ENCODE measurements around the gene SYNRG. TPM values are rescaled to one million over a fixed set of nuclear protein-coding genes. Genes with fewer than 3 reads are reported as not detected.
"Not testable (repeated sequence)": the region's sequence is repeated elsewhere in the genome, so short reads cannot be mapped to it uniquely, and the experiment has no call there.

Gene SYNRG
- 10 to 100 TPM; 31.0 to 40.7 (median 38.0) TPM for polyA plus RNA-seq (ENCODE audit: insufficient read depth in 1 of 5, insufficient read length in 5 of 5, low replicate concordance in 1 of 5)
- long read RNA-seq, donor 1, result 0 reads
- long read RNA-seq, donor 2, partial matches to known transcripts, result 0 of 2 reads
- long read RNA-seq, donor 2, other reads (novel, unspliced or antisense), result 0 of 2 reads
- long read RNA-seq, donor 3, result 0 reads
- long read RNA-seq, donor 4, partial matches to known transcripts, result 0 of 2 reads
- long read RNA-seq, donor 4, other reads (novel, unspliced or antisense), result 0 of 2 reads
- long read RNA-seq, donor 5, partial matches to known transcripts, result 5 of 7 reads
- long read RNA-seq, donor 5, other reads (novel, unspliced or antisense), result 0 of 7 reads
- long read RNA-seq, donor 6, partial matches to known transcripts, result 7 of 10 reads
- long read RNA-seq, donor 6, other reads (novel, unspliced or antisense), result 0 of 10 reads
- long read RNA-seq, donor 7, result 0 reads
- long read RNA-seq, donor 8, result 0 reads

GRCh38 chr17:37609170-37610040, at the start of gene SYNRG:
SYNRG (minus strand) TSS chr17:37609418; CDS start chr17:37609355, 63 bp downstream.
- peak; percentile 96 for DNase-seq

GRCh38 chr17:37657202-37657601, 48.0 kb upstream of the SYNRG start:
- DNase-seq, result no peak

DNA sequence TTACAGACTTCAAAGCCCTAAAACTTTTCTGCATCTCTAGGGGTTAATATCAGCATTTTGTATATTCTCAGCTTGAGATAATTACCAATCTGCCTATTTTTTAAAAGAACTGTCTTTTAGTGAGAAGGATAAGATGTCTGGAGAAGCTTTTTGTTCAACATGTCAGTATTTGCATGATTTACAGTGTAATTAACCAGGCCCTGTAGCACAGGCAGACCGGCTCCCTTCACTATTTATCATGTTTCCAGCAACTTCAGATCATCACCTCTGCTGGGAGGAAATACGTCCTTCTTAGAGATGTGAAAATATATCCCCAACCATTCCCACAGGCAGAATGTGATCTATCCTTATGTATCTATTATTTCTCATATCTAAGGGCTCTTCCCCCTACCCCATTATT, 42.6 kb upstream of the SYNRG start:
- no peak for DNase-seq

DNA sequence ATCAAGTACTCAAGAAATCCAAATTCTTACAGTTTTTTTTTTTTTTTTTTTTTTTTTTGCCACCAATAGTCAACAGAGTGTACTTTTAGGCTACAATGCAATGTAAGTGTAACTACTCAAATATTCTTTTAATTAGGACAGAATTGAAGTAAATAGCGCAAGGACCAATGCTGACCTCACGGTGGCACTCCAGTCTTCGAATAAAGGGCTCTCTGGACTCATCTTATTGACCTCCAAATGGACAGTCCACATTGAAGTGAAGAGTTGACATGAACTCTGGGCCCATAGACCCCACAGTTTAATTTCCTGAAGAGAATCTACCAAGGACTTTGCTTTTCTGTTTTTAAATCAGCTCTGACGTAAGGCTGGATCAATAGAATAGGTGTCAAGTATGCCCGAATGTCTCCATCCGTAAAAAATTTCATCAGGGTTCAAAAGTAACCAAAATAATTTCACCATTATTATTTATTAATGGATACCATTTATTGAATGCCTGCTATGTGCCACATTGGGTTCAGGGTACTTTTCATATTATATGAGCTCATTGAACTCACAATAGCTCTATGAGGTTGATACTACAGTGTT, 41.3 kb upstream of the SYNRG start:
- DNase-seq, result no peak

DNA sequence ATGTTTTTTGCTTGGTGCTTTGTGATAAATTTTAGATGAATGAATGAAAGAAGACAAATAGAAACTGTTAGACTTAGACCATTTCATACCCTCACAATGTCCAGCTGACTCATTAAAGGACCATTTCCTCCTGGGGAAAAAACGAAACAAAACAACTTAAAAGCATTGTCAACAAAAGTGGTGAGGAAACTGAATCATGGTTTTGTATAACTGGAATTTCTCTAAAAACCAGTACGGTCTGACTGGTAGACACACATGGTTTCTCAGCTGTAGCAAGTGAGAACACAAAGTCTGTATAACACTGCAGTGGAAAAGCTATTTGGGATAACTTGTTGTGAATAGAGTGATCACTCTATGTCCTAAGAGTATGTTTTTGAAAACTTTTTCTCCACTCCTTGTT, 39.3 kb upstream of the SYNRG start:
- no peak for DNase-seq

- DNase-seq, result no peak
Observed at GRCh38 chr17:37647856-37648255, 38.6 kb upstream of the SYNRG start.

DNA sequence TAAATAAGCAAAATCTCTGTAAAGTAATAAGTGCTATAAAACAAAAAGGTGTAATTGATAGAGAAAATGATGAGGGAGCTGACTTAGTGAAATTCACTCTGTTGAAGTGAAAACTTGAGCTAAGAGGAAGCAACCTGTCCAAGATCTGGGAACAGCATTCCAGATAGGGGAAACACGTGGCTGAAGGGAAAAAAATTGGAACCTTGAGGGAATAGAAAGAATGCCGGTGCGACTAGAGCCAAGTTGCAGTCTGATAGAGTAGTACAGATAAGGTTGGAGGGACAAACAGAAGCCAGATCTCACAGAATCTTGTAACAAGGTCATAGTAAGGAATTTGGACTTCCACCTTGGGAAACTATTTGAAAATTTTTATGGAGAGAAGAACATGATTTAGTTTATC, 34.7 kb upstream of the SYNRG start:
- DNase-seq, result no peak

DNA sequence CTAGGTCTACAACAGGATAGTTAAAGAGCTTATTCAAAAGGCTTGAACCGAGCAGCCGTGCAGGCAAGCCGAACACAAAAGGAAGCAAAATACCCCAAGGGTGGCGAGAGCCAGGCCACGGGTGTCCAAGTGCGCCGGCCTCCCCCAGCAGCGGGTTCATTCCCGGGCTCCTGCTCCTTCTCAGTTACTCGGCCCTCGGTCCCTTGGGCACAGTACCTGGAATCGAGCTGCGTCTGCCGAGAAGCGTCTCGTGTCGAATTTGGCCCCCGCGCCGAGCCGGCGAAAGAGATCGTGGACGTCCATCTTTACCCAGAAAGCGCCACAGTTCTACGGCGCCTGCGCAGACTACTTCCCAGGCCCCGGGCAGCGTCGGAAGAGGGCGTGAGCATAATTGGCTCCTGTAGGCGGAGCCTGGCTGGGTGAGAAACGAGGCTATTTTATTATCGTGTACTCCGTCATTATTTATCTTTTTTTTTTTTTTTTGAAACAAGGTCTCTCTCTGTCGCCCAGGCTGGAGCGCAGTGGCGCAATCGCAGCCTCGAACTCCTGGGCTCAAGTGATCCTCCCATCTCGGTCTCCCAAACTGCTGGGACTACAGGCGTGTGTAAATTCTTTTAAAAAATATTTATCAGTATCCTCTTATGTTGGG, 34.0 kb upstream of the SYNRG start, which contains the start of gene DDX52:
Gene DDX52 (minus strand): TSS at position 329 of the 649 bp plus-strand sequence. CDS start 26 bp downstream, at position 303.
- peak; percentile 88 to 91 for DNase-seq

GRCh38 chr17:37642681-37643080, 33.5 kb upstream of the SYNRG start:
- DNase-seq, result peak; percentile 6 to 7

- no peak for DNase-seq
Observed at GRCh38 chr17:37640015-37640414, 30.8 kb upstream of the SYNRG start.

DNA sequence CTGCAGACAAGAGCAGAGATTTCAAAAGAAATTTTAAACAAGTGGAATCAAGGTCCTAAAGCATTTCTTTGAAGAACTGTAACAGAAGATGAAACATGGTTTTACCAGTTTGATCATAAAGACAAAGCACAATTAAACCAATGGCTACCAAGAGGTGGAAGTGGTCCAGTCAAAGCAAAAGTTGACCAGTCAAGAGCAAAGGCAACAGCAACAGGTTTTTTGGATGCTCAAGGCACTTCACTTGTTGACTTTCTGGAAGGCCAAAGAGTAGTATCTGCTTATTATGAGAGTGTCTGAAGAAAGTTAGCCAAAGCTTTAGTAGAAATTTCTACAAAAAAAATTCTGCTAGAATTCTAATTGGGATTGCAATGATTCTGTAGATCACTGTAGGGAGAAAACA, 28.7 kb upstream of the SYNRG start:
- no peak for DNase-seq

- not testable (repeated sequence) for DNase-seq
Observed at GRCh38 chr17:37616430-37616829, 7.2 kb upstream of the SYNRG start.

DNA sequence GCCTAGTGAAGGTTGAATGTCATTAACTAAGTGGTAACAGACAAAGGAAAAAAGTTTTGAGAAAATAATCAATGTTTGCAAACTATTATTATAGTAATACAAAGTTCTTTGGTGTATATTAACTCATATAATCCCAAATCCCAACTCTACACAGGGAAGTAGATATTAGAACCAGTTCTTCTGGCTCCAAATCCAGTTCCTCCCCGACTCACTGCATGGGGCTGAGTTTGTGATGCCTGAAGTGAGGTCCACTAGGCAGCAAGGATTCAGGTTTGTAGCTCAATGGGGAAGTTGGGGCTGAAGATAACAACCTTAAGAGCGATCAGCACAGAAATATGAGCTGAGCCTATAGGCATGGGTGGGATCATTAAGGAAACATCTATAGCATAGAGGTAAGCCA, 5.6 kb upstream of the SYNRG start:
- DNase-seq, result no peak

GRCh38 chr17:37614391-37614790, 5.2 kb upstream of the SYNRG start:
- no peak for DNase-seq

DNA sequence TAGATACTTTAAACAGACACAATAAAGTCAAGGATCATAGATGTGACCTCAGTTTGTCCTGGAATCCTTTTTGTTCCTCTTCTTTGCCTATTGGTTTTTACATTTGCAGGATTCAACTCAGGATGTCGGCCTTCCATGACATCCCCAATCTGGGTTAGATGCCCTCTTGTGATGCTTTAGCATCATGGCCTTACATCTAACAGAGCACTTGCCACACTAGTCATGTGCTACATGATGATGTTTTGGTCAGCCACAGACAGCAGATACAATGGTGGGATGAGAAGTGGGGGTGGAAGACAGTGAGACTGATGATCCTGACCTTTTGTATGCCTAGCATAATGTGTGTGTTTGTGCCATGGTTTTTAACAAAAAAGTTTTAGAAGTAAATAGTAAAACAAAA, 1.8 kb upstream of the SYNRG start:
- DNase-seq, result no peak

DNA sequence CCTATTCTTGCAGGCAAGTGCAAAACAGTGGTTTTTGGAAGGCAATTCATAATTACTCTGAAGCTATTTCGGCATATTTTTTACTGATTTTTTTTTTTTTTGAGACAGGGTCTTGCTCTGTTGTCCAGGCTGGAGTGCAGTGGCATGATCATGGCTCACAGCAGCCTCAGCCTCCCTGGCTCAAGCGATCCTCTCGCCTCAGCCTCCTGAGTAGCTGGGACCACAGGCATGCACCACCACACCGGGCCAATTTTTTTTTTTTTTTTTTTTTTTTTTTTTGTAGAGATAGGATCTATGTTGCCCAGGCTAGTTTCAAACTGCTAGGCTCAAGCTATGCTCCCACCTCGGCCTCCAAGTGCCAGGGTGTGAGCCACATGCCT, 813 bp upstream of the SYNRG start:
- not testable (repeated sequence) for DNase-seq

- DNase-seq, result peak; percentile 48 to 58
Observed at GRCh38 chr17:37608351-37609169, 658 bp downstream of the SYNRG start.

DNA sequence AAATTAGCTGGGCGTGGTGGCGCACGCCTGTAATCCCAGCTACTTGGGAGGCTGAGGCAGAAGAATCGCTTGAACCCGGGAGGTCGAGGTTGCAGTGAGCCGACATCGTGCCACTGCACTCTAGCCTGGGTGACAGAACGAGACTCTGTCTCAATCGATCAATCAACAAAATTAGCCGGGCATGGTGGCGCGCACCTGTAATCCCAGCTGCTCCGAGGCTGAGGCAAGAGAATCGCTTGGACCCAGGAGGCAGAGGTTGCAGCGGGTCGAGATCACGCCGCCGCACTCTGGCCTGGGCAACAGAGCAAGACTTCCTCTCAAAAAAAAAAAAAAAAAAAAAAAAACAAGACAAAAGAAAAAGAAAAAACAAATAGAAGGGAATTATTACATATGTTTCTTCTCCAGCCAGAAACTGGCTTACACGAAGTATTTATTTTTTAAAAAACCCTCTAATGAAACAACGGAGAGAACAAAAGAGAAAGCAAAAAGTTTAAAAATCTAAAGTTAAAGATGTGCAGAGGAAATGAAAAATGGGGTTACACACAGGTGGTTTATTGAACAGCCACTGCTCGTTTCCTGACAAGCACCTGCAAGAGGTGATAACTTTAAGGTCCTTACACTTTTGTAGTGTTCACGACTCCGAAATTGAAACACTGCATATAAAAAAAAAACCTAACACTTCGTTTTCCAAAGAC, 1.4 kb downstream of the SYNRG start:
- no peak for DNase-seq

- DNase-seq, result no peak
Observed at GRCh38 chr17:37605813-37606505, 3.3 kb downstream of the SYNRG start.

Data from right lung (tissue), 10 donors.